Activated gamma-delta T cell treated with Interleukin-2 at 50 U/mL for 16 hours (primary cell): ENCODE measurements around the gene HNRNPA0.
A peak's percentile ranks its signal among the peaks of the same experiment; 100 is the strongest.
"Not testable (repeated sequence)": the region's sequence is repeated elsewhere in the genome, so short reads cannot be mapped to it uniquely, and the experiment has no call there.

Experiments
- DNase-seq: peaks from one replicate; pipeline ENCODE4 v3.0.0-alpha.2; 2020

Gene HNRNPA0

GRCh38 chr5:137754188-137754960 lies at the start of gene HNRNPA0:
HNRNPA0 (minus strand) TSS chr5:137754363; CDS start chr5:137754066, 297 bp downstream.
- peak; percentile 96 for DNase-seq

- no peak for DNase-seq
These were observed 48.4 kb upstream of the HNRNPA0 start for GRCh38 chr5:137802282-137803210.

- no peak for DNase-seq
These were observed 46.7 kb upstream of the HNRNPA0 start for GRCh38 chr5:137800700-137801411.

GRCh38 chr5:137796279-137796678 lies 42.1 kb upstream of the HNRNPA0 start:
- no peak for DNase-seq

GRCh38 chr5:137794863-137795262 lies 40.7 kb upstream of the HNRNPA0 start:
- DNase-seq: no peak

GRCh38 chr5:137792303-137792702 lies 38.1 kb upstream of the HNRNPA0 start:
- DNase-seq: no peak

- DNase-seq: no peak
These were observed 37.6 kb upstream of the HNRNPA0 start for GRCh38 chr5:137791799-137792198.

GRCh38 chr5:137791387-137791786 lies 37.2 kb upstream of the HNRNPA0 start:
- DNase-seq: no peak

- DNase-seq: not testable (repeated sequence)
These were observed 34.4 kb upstream of the HNRNPA0 start for GRCh38 chr5:137788560-137788959.

GRCh38 chr5:137782984-137783536 lies 28.9 kb upstream of the HNRNPA0 start:
- DNase-seq: no peak

- no peak for DNase-seq
These were observed 27.9 kb upstream of the HNRNPA0 start for GRCh38 chr5:137782055-137782454.

- DNase-seq: no peak
These were observed 24.8 kb upstream of the HNRNPA0 start for GRCh38 chr5:137778772-137779564.

GRCh38 chr5:137767937-137768336 lies 13.8 kb upstream of the HNRNPA0 start:
- not testable (repeated sequence) for DNase-seq

- no peak for DNase-seq
These were observed 7.4 kb upstream of the HNRNPA0 start for GRCh38 chr5:137761566-137761965.

GRCh38 chr5:137760719-137761516 lies 6.8 kb upstream of the HNRNPA0 start:
- DNase-seq: no peak

GRCh38 chr5:137760294-137760693 lies 6.1 kb upstream of the HNRNPA0 start:
- no peak for DNase-seq

GRCh38 chr5:137758715-137759306 lies 4.6 kb upstream of the HNRNPA0 start:
- DNase-seq: no peak

- no peak for DNase-seq
These were observed 4.0 kb upstream of the HNRNPA0 start for GRCh38 chr5:137758121-137758520.

- no peak for DNase-seq
These were observed 3.5 kb upstream of the HNRNPA0 start for GRCh38 chr5:137757634-137758033.

- DNase-seq: no peak
These were observed 999 bp upstream of the HNRNPA0 start for GRCh38 chr5:137754961-137755762.
